ENCODE results near the gene PCAT6.

GRCh38 chr1:202831906-202832305 lies 21.2 kb downstream of the PCAT6 start:
- TF ChIP-seq, protein P1, sequence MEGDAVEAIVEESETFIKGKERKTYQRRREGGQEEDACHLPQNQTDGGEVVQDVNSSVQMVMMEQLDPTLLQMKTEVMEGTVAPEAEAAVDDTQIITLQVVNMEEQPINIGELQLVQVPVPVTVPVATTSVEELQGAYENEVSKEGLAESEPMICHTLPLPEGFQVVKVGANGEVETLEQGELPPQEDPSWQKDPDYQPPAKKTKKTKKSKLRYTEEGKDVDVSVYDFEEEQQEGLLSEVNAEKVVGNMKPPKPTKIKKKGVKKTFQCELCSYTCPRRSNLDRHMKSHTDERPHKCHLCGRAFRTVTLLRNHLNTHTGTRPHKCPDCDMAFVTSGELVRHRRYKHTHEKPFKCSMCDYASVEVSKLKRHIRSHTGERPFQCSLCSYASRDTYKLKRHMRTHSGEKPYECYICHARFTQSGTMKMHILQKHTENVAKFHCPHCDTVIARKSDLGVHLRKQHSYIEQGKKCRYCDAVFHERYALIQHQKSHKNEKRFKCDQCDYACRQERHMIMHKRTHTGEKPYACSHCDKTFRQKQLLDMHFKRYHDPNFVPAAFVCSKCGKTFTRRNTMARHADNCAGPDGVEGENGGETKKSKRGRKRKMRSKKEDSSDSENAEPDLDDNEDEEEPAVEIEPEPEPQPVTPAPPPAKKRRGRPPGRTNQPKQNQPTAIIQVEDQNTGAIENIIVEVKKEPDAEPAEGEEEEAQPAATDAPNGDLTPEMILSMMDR (conservative IDR thresholded peaks at IDR 0.05), result no peak
- TF ChIP-seq ZFX (IDR thresholded peaks at IDR 0.05), result no peak

Data from C4-2B (cell line).